ENCODE data around the gene ITPRIP.

DNA sequence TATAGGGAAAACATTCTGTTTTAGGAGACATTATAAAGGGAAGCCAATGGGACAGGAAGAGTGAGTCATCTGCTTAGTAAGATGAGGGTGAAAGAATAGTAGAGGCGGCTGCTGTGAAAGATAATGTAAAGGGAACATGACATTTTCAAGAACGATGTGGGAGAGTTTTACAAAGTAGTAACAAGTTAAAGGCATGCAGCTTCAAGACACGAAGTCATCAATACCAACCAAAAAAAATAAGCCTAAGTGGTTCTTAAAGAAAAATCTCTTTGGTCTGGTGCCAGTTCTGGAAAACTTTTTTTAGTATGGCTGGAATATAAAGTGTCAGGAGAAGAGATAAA is 77.5 kb downstream of the ITPRIP start:
- TF ChIP-seq, protein P1, sequence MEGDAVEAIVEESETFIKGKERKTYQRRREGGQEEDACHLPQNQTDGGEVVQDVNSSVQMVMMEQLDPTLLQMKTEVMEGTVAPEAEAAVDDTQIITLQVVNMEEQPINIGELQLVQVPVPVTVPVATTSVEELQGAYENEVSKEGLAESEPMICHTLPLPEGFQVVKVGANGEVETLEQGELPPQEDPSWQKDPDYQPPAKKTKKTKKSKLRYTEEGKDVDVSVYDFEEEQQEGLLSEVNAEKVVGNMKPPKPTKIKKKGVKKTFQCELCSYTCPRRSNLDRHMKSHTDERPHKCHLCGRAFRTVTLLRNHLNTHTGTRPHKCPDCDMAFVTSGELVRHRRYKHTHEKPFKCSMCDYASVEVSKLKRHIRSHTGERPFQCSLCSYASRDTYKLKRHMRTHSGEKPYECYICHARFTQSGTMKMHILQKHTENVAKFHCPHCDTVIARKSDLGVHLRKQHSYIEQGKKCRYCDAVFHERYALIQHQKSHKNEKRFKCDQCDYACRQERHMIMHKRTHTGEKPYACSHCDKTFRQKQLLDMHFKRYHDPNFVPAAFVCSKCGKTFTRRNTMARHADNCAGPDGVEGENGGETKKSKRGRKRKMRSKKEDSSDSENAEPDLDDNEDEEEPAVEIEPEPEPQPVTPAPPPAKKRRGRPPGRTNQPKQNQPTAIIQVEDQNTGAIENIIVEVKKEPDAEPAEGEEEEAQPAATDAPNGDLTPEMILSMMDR (conservative IDR thresholded peaks at IDR 0.05; ENCODE audit: low read depth, low read length) = no peak
- no peak for TF ChIP-seq EZH2 (IDR thresholded peaks at IDR 0.05; ENCODE audit: borderline replicate concordance, low read depth, low read length, poor library complexity, severe bottlenecking)
